ENCODE measurements around the gene GPR18. TPM values are rescaled to one million over a fixed set of nuclear protein-coding genes. Genes with fewer than 3 reads are reported as not detected.

GPR18 gene
- total and polyA plus RNA-seq, 2 of the 13 experiments (the other 11 are each of a cell fraction or from before 2014, with no cell fraction given): not detected

- WGBS (ENCODE audit: low lambda C conversion rate): 83% methylated on average over 4 of the region's 4 CpGs
- Histone ChIP-seq H3K9ac (ENCODE audit: insufficient read depth, low read depth, low read length) (no peak overlapping the region), H3K79me2 (ENCODE audit: insufficient read depth, low read length) (peaks cover 91% of the 10 kb centered on the region), H3K27ac (ENCODE audit: extremely low read length, insufficient read depth, low read length) (no peak overlapping the region), H3K36me3 (replicated peaks in 1 of 2; ENCODE audit: control insufficient read depth in 1 of 2, insufficient read depth in 2 of 2, low read length in 2 of 2) (peaks cover 0 to 15% of the 10 kb centered on the region in 2 experiments; a peak in 3 of 5 replicates), H3K4me1 (ENCODE audit: insufficient read depth, low read length) (peaks cover 18% of the 10 kb centered on the region), H3K27me3 (ENCODE audit: control insufficient read depth in 1 of 2, insufficient read depth in 2 of 2, low read length in 2 of 2) (no peaks in the 10 kb centered on the region), H2AFZ (ENCODE audit: low read length) (no peak overlapping the region), H3K4me2 (ENCODE audit: low read depth, low read length) (no peak overlapping the region), H3K9me3 (ENCODE audit: low read length) (no peaks in the 10 kb centered on the region), H3K4me3 (replicated peaks in 1 of 3; ENCODE audit: insufficient read depth in 1 of 3, low read depth in 2 of 3, low read length in 3 of 3) (no peak overlapping the region), H4K20me1 (ENCODE audit: insufficient read depth, low read length) (peaks cover 14% of the 10 kb centered on the region)
- no peak for FAIRE-seq
- no TSS peak for BruUV-seq (replicated peaks)
- ChIA-PET POLR2A (no interaction called here), CTCF (ENCODE audit: low intra/inter-chr PET ratio, low total read pairs) (no interaction called here)
- no peak for ATAC-seq
- no peak for DNase-seq (ENCODE audit: low spot score)
- intact Hi-C loops (cut with micrococcal nuclease; ENCODE audit: unreplicated experiment) (no loop called here), in situ Hi-C loops (cut with HindIII; ENCODE audit: extremely low pct_ligation_motif_present, low pct_unique_long_range_greater_than_20kb) (no loop called here)
- no peak for TF ChIP-seq ZNF207 (IDR thresholded peaks at IDR 0.05; ENCODE audit: borderline replicate concordance)
- TF ChIP-seq FOSL1 (CRISPR knock-in tag; IDR thresholded peaks at IDR 0.05; ENCODE audit: borderline replicate concordance): no peak
- TF ChIP-seq AGO2 (optimal IDR thresholded peaks at IDR 0.05; ENCODE audit: low read depth, low read length): no peak
- no peak for TF ChIP-seq ZNF720 (CRISPR knock-in tag; IDR thresholded peaks at IDR 0.05)
- no peak for TF ChIP-seq NFE2L1 (CRISPR knock-in tag; IDR thresholded peaks at IDR 0.05; ENCODE audit: borderline replicate concordance)
- TF ChIP-seq ZNF143 (CRISPR knock-in tag; IDR thresholded peaks at IDR 0.05): no peak
- TF ChIP-seq, protein P1, sequence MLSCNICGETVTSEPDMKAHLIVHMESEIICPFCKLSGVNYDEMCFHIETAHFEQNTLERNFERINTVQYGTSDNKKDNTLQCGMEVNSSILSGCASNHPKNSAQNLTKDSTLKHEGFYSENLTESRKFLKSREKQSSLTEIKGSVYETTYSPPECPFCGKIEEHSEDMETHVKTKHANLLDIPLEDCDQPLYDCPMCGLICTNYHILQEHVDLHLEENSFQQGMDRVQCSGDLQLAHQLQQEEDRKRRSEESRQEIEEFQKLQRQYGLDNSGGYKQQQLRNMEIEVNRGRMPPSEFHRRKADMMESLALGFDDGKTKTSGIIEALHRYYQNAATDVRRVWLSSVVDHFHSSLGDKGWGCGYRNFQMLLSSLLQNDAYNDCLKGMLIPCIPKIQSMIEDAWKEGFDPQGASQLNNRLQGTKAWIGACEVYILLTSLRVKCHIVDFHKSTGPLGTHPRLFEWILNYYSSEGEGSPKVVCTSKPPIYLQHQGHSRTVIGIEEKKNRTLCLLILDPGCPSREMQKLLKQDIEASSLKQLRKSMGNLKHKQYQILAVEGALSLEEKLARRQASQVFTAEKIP (CRISPR knock-in tag; IDR thresholded peaks at IDR 0.05; ENCODE audit: borderline replicate concordance): no peak
- TF ChIP-seq, protein P2, sequence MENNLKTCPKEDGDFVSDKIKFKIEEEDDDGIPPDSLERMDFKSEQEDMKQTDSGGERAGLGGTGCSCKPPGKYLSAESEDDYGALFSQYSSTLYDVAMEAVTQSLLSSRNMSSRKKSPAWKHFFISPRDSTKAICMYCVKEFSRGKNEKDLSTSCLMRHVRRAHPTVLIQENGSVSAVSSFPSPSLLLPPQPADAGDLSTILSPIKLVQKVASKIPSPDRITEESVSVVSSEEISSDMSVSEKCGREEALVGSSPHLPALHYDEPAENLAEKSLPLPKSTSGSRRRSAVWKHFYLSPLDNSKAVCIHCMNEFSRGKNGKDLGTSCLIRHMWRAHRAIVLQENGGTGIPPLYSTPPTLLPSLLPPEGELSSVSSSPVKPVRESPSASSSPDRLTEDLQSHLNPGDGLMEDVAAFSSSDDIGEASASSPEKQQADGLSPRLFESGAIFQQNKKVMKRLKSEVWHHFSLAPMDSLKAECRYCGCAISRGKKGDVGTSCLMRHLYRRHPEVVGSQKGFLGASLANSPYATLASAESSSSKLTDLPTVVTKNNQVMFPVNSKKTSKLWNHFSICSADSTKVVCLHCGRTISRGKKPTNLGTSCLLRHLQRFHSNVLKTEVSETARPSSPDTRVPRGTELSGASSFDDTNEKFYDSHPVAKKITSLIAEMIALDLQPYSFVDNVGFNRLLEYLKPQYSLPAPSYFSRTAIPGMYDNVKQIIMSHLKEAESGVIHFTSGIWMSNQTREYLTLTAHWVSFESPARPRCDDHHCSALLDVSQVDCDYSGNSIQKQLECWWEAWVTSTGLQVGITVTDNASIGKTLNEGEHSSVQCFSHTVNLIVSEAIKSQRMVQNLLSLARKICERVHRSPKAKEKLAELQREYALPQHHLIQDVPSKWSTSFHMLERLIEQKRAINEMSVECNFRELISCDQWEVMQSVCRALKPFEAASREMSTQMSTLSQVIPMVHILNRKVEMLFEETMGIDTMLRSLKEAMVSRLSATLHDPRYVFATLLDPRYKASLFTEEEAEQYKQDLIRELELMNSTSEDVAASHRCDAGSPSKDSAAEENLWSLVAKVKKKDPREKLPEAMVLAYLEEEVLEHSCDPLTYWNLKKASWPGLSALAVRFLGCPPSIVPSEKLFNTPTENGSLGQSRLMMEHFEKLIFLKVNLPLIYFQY (CRISPR knock-in tag; IDR thresholded peaks at IDR 0.05; ENCODE audit: borderline replicate concordance): no peak
- TF ChIP-seq KDM6A (CRISPR knock-in tag; IDR thresholded peaks at IDR 0.05; ENCODE audit: low read depth): no peak
- no peak for TF ChIP-seq ZNF672 (CRISPR knock-in tag; IDR thresholded peaks at IDR 0.05)
- TF ChIP-seq, protein P3, sequence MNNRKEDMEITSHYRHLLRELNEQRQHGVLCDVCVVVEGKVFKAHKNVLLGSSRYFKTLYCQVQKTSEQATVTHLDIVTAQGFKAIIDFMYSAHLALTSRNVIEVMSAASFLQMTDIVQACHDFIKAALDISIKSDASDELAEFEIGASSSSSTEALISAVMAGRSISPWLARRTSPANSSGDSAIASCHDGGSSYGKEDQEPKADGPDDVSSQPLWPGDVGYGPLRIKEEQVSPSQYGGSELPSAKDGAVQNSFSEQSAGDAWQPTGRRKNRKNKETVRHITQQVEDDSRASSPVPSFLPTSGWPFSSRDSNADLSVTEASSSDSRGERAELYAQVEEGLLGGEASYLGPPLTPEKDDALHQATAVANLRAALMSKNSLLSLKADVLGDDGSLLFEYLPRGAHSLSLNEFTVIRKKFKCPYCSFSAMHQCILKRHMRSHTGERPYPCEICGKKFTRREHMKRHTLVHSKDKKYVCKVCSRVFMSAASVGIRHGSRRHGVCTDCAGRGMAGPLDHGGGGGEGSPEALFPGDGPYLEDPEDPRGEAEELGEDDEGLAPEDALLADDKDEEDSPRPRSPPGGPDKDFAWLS (CRISPR knock-in tag; IDR thresholded peaks at IDR 0.05; ENCODE audit: borderline replicate concordance): no peak
- no peak for TF ChIP-seq TAF15 (IDR thresholded peaks at IDR 0.05; ENCODE audit: low read depth, low read length, poor library complexity, severe bottlenecking)
- TF ChIP-seq MNT (IDR thresholded peaks at IDR 0.05): no peak
Measured at GRCh38 chr13:99225078-99225477, 33.1 kb downstream of the GPR18 start.
